Neural cell (in vitro differentiated cells): ENCODE results near the gene RBM42. TPM values are rescaled to one million over a fixed set of nuclear protein-coding genes. Genes with fewer than 3 reads are reported as not detected.

ENCODE experiments used
- H2AFZ ChIP-seq: fragments of 200-600, 300-800 bp; sonication (generic), shearing (Covaris generic); 2 replicates; pipeline ENCODE4 v1.6.0; 2014; ENCODE audit warnings: low read depth, mild to moderate bottlenecking, antibody characterized with exemption, low read length, moderate library complexity
- H3F3A ChIP-seq: fragments of 200-600 bp; shearing (Covaris generic); 2 replicates; pipeline ENCODE4 v1.6.1; 2016; ENCODE audit warnings: mild to moderate bottlenecking, moderate library complexity, mixed read lengths, antibody characterized with exemption, low read length; ENCODE audit not compliant: insufficient read depth, poor library complexity, severe bottlenecking
- H3K27ac ChIP-seq: fragments of 200-600, 300-800 bp; sonication (generic), shearing (Covaris generic); 2 replicates; pipeline ENCODE4 v1.5.1; 2014; ENCODE audit warnings: mild to moderate bottlenecking, low read length, moderate library complexity
- H3K27me3 ChIP-seq: fragments of 300-800, 200-600 bp; sonication (generic), shearing (Covaris generic); 2 replicates; pipeline ENCODE4 v1.6.0; 2014; ENCODE audit warnings: mild to moderate bottlenecking, low read depth, low read length, moderate library complexity; ENCODE audit not compliant: insufficient read depth
- H3K36me3 ChIP-seq: fragments of 300-800, 200-600 bp; sonication (generic), shearing (Covaris generic); 2 replicates; pipeline ENCODE4 v1.5.1; 2014; ENCODE audit warnings: mild to moderate bottlenecking, antibody characterized with exemption, low read length, moderate library complexity; ENCODE audit not compliant: insufficient read depth
- H3K4me2 ChIP-seq: fragments of 300-800, 200-600 bp; sonication (generic), shearing (Covaris generic); 2 replicates; pipeline ENCODE4 v1.6.0; 2014; ENCODE audit warnings: mild to moderate bottlenecking, low read length
- H3K4me3 ChIP-seq: fragments of 300-800, 200-600 bp; sonication (generic), shearing (Covaris generic); 2 replicates; pipeline ENCODE4 v1.5.1; 2014; ENCODE audit warnings: mild to moderate bottlenecking, low read length, moderate library complexity
- H3K79me2 ChIP-seq: fragments of 200-600 bp; shearing (Covaris generic); replicated peaks from 2 replicates; pipeline ENCODE4 v1.6.0; 2014; ENCODE audit warnings: mild to moderate bottlenecking, low read length, moderate library complexity; ENCODE audit not compliant: insufficient read depth
- H3K9ac ChIP-seq: fragments of 300-800, 200-600 bp; sonication (generic), shearing (Covaris generic); 2 replicates; pipeline ENCODE4 v1.6.1; 2016; ENCODE audit warnings: mild to moderate bottlenecking, low read length, mixed read lengths
- H3K9me2 ChIP-seq: fragments of 200-600 bp; shearing (Covaris generic); 2 replicates; pipeline ENCODE4 v1.6.1; 2016; ENCODE audit warnings: mild to moderate bottlenecking, low read length, mixed read lengths; ENCODE audit not compliant: insufficient read depth
- H3K9me3 ChIP-seq: fragments of 200-600, 300-800 bp; sonication (generic), shearing (Covaris generic); 2 replicates; pipeline ENCODE4 v1.6.1; 2016; ENCODE audit warnings: mild to moderate bottlenecking, mixed run types, low read length, moderate library complexity, mixed read lengths
- H4K20me1 ChIP-seq: fragments of 200-600 bp; shearing (Covaris generic); 2 replicates; pipeline ENCODE4 v1.6.1; 2016; ENCODE audit warnings: mild to moderate bottlenecking, mixed run types; ENCODE audit not compliant: insufficient read depth
- EP300 ChIP-seq: fragments of 450-650 bp; conservative IDR thresholded peaks from 2 replicates; pipeline ENCODE4 v1.6.1; 2014; ENCODE audit warnings: antibody characterized with exemption, mild to moderate bottlenecking, moderate library complexity; ENCODE audit not compliant: poor library complexity, severe bottlenecking
- EZH2 ChIP-seq: fragments of 200-600, 300-800 bp; shearing (Covaris generic), sonication (generic); IDR thresholded peaks from 2 replicates; pipeline ENCODE4 v1.6.1; 2014; ENCODE audit warnings: antibody characterized with exemption, low read length, borderline replicate concordance, mild to moderate bottlenecking; ENCODE audit not compliant: insufficient read depth, poor library complexity, severe bottlenecking
- MXI1 ChIP-seq: fragments of 450-650 bp; conservative IDR thresholded peaks from 2 replicates; pipeline ENCODE4 v1.6.1; 2014; ENCODE audit warnings: antibody characterized with exemption, mild to moderate bottlenecking; ENCODE audit not compliant: poor library complexity, severe bottlenecking
- POLR2AphosphoS5 ChIP-seq: IDR thresholded peaks from 2 replicates; pipeline ENCODE4 v1.6.1; 2012
- RAD21 ChIP-seq: fragments of 450-650 bp; conservative IDR thresholded peaks from 2 replicates; pipeline ENCODE4 v1.6.1; 2014; ENCODE audit warnings: antibody characterized with exemption, mild to moderate bottlenecking, moderate library complexity
- SMC3 ChIP-seq: fragments of 450-650 bp; conservative IDR thresholded peaks from 2 replicates; pipeline ENCODE4 v1.6.1; 2014; ENCODE audit warnings: antibody characterized with exemption, mild to moderate bottlenecking, moderate library complexity; ENCODE audit not compliant: poor library complexity
- TAF1 ChIP-seq: IDR thresholded peaks from 2 replicates; pipeline ENCODE4 v1.6.1; 2012; ENCODE audit warnings: low read depth
- polyA plus RNA-seq: library from polyadenylated mRNA; depleted of rRNA; stranded (reverse); fragments of >200 nt; gene quantifications from 2 replicates; pipeline ENCODE4 v1.2.3, GENCODE V29; 2014
- TF ChIP-seq, protein P1 (sequence below): IDR thresholded peaks from 2 replicates; pipeline ENCODE4 v1.6.1; 2012; ENCODE audit warnings: borderline replicate concordance
- TF ChIP-seq, protein P2 (sequence below): fragments of 450-650 bp; IDR thresholded peaks from 2 replicates; pipeline ENCODE4 v1.5.1; 2014; ENCODE audit warnings: antibody characterized with exemption, mild to moderate bottlenecking, moderate library complexity; ENCODE audit not compliant: poor library complexity, severe bottlenecking

Gene RBM42
- polyA plus RNA-seq, 1 donor from 2014 or later, result 58.5 TPM

DNA sequence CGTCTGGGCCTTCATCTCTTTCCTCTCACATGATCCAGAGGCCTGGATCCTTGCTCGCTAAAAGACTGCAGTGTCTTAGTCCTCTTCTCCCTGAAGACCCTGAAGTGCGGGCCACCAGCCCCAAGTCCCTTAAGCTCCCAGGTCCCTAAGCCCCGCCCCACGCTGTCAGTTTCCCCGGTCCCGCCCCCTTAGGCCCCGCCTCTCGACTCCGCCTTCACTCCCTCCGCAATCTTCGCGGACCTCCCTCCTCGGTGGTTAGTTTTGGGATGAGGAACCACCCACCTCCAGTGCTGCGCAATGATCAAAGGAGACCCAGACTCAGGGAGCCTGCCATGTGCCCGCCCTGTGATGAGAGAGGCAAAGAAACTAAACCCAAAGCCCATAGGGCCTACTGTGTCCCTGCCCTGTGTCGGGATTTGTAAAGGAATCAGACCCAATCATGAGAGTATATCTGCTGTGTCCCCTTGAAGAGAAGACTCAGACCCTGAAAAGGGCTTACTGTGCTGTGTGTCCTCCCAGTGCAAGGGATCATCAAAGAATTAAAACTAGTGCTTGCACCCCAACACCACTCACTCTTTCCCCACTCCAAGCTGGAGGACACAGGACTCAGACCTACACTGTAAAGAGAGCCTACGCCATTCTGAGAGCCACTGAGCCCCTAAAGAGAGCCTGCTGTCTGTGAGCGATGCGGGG, 16.3 kb downstream of the RBM42 start:
- Histone ChIP-seq H3K4me3 (peak overlapping the region; percentile 63), H3K4me2 (no peak overlapping the region), H3K27ac (no peak overlapping the region), H3K9ac (peak overlapping the region; percentile 42), H3K36me3 (no peaks in the 10 kb centered on the region), H3K79me2 (peaks cover 12% of the 10 kb centered on the region), H3K9me2 (no peaks in the 10 kb centered on the region), H3K27me3 (peaks cover 22% of the 10 kb centered on the region), H3K9me3 (no peaks in the 10 kb centered on the region), H2AFZ (no peak overlapping the region), H4K20me1 (no peaks in the 10 kb centered on the region), H3F3A (no peaks in the 10 kb centered on the region)
- TF ChIP-seq EZH2 (no peak), EP300 (no peak), TAF1 (no peak), SMC3 (no peak), RAD21 (no peak), POLR2AphosphoS5 (no peak), MXI1 (no peak)
- TF ChIP-seq, protein P1, sequence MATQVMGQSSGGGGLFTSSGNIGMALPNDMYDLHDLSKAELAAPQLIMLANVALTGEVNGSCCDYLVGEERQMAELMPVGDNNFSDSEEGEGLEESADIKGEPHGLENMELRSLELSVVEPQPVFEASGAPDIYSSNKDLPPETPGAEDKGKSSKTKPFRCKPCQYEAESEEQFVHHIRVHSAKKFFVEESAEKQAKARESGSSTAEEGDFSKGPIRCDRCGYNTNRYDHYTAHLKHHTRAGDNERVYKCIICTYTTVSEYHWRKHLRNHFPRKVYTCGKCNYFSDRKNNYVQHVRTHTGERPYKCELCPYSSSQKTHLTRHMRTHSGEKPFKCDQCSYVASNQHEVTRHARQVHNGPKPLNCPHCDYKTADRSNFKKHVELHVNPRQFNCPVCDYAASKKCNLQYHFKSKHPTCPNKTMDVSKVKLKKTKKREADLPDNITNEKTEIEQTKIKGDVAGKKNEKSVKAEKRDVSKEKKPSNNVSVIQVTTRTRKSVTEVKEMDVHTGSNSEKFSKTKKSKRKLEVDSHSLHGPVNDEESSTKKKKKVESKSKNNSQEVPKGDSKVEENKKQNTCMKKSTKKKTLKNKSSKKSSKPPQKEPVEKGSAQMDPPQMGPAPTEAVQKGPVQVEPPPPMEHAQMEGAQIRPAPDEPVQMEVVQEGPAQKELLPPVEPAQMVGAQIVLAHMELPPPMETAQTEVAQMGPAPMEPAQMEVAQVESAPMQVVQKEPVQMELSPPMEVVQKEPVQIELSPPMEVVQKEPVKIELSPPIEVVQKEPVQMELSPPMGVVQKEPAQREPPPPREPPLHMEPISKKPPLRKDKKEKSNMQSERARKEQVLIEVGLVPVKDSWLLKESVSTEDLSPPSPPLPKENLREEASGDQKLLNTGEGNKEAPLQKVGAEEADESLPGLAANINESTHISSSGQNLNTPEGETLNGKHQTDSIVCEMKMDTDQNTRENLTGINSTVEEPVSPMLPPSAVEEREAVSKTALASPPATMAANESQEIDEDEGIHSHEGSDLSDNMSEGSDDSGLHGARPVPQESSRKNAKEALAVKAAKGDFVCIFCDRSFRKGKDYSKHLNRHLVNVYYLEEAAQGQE, result no peak

DNA sequence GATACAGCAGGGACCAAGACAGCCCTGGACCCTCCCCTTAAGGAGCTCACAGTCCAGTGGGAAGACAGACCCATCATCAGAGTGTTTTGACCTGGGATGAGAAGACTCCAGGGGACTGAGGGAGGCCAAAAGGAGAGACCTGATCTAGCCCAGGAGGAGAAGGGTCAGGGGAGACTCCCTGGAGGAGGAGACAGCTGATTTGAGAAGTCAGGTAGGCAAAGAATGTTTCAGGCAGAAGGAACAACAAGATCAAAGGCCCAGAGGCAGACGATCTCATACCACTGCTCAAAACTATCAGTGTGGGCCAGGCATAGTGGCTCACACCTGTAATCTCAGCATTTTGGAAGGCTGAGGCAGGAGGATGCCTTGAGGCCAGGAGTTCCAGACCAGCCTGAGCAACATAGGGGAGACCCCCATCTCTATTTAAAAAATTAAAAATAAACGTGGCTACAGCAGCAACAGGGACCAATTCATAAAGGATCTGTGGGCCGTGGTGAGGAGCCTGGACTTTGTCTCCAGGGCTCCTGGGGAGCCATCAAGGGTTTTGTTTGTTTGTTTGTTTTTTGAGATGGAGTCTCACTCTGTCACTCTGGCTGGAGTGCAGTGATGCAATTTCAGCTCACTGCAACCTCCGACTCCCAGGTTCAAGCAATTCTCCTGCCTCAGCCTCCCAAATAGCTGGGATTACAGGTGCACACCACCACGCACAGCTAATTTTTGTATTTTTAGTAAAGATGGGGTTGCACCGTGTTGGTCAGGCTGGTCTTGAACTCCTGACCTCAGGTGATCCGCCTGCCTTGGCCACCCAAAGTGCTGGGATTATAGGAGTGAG, 17.1 kb downstream of the RBM42 start:
- Histone ChIP-seq H3K9me2 (no peaks in the 10 kb centered on the region), H3K4me2 (no peak overlapping the region), H3K27me3 (peaks cover 22% of the 10 kb centered on the region), H3K9ac (no peak overlapping the region), H4K20me1 (no peaks in the 10 kb centered on the region), H3K79me2 (peaks cover 12% of the 10 kb centered on the region), H3K27ac (no peak overlapping the region), H3K4me3 (no peak overlapping the region), H3K36me3 (no peaks in the 10 kb centered on the region), H3K9me3 (no peaks in the 10 kb centered on the region), H2AFZ (no peak overlapping the region), H3F3A (no peaks in the 10 kb centered on the region)
- TF ChIP-seq POLR2AphosphoS5 (no peak), TAF1 (no peak), EZH2 (no peak), RAD21 (no peak), EP300 (no peak), MXI1 (no peak), SMC3 (no peak)
- TF ChIP-seq, protein P1, result no peak
- TF ChIP-seq, protein P2, sequence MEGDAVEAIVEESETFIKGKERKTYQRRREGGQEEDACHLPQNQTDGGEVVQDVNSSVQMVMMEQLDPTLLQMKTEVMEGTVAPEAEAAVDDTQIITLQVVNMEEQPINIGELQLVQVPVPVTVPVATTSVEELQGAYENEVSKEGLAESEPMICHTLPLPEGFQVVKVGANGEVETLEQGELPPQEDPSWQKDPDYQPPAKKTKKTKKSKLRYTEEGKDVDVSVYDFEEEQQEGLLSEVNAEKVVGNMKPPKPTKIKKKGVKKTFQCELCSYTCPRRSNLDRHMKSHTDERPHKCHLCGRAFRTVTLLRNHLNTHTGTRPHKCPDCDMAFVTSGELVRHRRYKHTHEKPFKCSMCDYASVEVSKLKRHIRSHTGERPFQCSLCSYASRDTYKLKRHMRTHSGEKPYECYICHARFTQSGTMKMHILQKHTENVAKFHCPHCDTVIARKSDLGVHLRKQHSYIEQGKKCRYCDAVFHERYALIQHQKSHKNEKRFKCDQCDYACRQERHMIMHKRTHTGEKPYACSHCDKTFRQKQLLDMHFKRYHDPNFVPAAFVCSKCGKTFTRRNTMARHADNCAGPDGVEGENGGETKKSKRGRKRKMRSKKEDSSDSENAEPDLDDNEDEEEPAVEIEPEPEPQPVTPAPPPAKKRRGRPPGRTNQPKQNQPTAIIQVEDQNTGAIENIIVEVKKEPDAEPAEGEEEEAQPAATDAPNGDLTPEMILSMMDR, result no peak
